ENCODE measurements around the gene SLC16A1.

SLC16A1 gene

DNA sequence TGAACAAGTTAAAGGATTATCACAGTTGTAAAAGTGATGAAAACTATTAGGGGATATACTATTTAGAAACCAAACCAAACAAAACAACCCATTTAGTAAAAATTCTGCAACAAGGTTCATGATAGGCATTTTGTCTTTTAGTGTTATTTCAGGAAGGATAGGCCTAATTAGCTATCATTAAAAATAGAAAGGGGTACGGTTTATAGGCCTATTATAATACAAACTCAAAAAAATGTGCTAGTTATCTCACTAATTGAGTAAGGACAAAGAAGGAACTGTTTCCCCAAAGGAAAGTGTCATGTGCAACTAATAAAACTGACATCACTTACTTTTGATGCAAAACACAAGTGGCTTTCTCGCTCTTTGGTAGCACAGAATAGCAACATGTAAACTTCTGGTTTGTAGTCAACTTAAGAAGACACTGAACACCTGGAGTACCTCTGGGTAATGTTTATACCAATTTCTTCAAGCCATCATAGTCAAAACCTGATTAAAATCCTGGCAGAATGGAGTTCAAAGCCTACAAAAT, 28.5 kb downstream of the SLC16A1 start:
- H2AFZ ChIP-seq (ENCODE audit: low read length), result no peak overlapping the region
- H3K14ac ChIP-seq (ENCODE audit: low read length), result no peak overlapping the region
- no peak overlapping the region for H3K23ac ChIP-seq (ENCODE audit: low read depth, low read length, poor library complexity)
- H3K4me3 ChIP-seq (ENCODE audit: low read length in 2 of 2), result no peak overlapping the region
- DNase-seq (ENCODE audit: low spot score), result no peak
- H3K9me3 ChIP-seq (replicated peaks in 1 of 2; ENCODE audit: control insufficient read depth in 2 of 2, insufficient read depth in 1 of 2, low read depth in 1 of 2, low read length in 2 of 2), result no peaks in the 10 kb centered on the region
- H3K9ac ChIP-seq (ENCODE audit: low read depth, low read length, poor library complexity), result no peak overlapping the region
- no peak overlapping the region for H2BK15ac ChIP-seq (ENCODE audit: low read length)
- H3K27me3 ChIP-seq (ENCODE audit: control insufficient read depth in 3 of 3, insufficient read depth in 3 of 3, low read depth in 1 of 3, low read length in 3 of 3), result no peaks in the 10 kb centered on the region
- no peak overlapping the region for H4K91ac ChIP-seq (ENCODE audit: low read depth, low read length, poor library complexity)
- H3K4me1 ChIP-seq (ENCODE audit: control insufficient read depth in 2 of 2, insufficient read depth in 1 of 2, low read depth in 1 of 2, low read length in 2 of 2), result no peaks in the 10 kb centered on the region
- H2BK5ac ChIP-seq (ENCODE audit: low read length), result no peak overlapping the region
- H3K27ac ChIP-seq (replicated peaks; ENCODE audit: low read length), result no peak overlapping the region
- peaks cover 12 to 87% of the 10 kb centered on the region in 2 donors for H3K36me3 ChIP-seq (replicated peaks in 1 of 2; ENCODE audit: control insufficient read depth in 2 of 2, insufficient read depth in 2 of 2, low read length in 2 of 2)
- H2BK12ac ChIP-seq (ENCODE audit: low read length), result no peak overlapping the region
- peaks cover 8% of the 10 kb centered on the region for H3K79me1 ChIP-seq (ENCODE audit: low read depth, low read length)
- no peak overlapping the region for H2BK120ac ChIP-seq (ENCODE audit: low read depth, low read length)
- H3K4ac ChIP-seq (ENCODE audit: low read length), result no peak overlapping the region
- H2AK5ac ChIP-seq (ENCODE audit: low read depth, low read length), result no peak overlapping the region
- no CpG with 5 or more reads among the region's 2 CpGs for WGBS, 2 donors (ENCODE audit: extremely low coverage in 2 of 2, insufficient read length in 2 of 2, insufficient replicate concordance in 1 of 2)
- H3K4me2 ChIP-seq (ENCODE audit: insufficient read depth, low read length, poor library complexity, severe bottlenecking), result no peak overlapping the region
- no peak overlapping the region for H3K18ac ChIP-seq (ENCODE audit: low read length)
- H4K8ac ChIP-seq (ENCODE audit: low read depth, low read length), result no peak overlapping the region

DNA sequence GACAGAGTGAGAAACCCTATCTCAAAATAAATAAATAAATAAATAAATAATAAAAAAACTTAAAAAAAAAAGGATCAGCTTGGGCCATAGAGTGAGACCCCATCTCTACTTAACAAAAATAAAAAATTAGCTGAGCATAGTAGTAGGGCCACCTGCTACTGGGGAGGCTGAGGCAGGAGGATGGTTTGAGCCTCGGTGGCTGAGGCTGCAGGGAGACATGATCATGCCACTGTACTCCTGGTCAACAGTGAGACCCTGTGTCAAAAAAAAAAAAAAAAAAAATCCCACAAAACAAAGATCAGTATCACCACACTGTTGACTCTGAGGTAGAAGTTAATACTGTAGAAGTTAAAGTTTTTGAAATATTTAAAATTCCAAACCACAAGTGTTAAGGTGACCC, 29.1 kb downstream of the SLC16A1 start:
- H2AFZ ChIP-seq (ENCODE audit: low read length), result no peak overlapping the region
- H3K79me1 ChIP-seq (ENCODE audit: low read depth, low read length), result peaks cover 8% of the 10 kb centered on the region
- no peaks in the 10 kb centered on the region for H3K27me3 ChIP-seq (ENCODE audit: control insufficient read depth in 3 of 3, insufficient read depth in 3 of 3, low read depth in 1 of 3, low read length in 3 of 3)
- no peak overlapping the region for H2AK5ac ChIP-seq (ENCODE audit: low read depth, low read length)
- no peak for DNase-seq (ENCODE audit: low spot score)
- H3K23ac ChIP-seq (ENCODE audit: low read depth, low read length, poor library complexity), result no peak overlapping the region
- H3K4me2 ChIP-seq (ENCODE audit: insufficient read depth, low read length, poor library complexity, severe bottlenecking), result no peak overlapping the region
- H3K4me3 ChIP-seq (ENCODE audit: low read length in 2 of 2), result no peak overlapping the region
- H3K9ac ChIP-seq (ENCODE audit: low read depth, low read length, poor library complexity), result no peak overlapping the region
- no peak overlapping the region for H2BK5ac ChIP-seq (ENCODE audit: low read length)
- no peaks in the 10 kb centered on the region for H3K9me3 ChIP-seq (replicated peaks in 1 of 2; ENCODE audit: control insufficient read depth in 2 of 2, insufficient read depth in 1 of 2, low read depth in 1 of 2, low read length in 2 of 2)
- H2BK15ac ChIP-seq (ENCODE audit: low read length), result no peak overlapping the region
- H2BK120ac ChIP-seq (ENCODE audit: low read depth, low read length), result no peak overlapping the region
- no peak overlapping the region for H2BK12ac ChIP-seq (ENCODE audit: low read length)
- no peaks in the 10 kb centered on the region for H3K4me1 ChIP-seq (ENCODE audit: control insufficient read depth in 2 of 2, insufficient read depth in 1 of 2, low read depth in 1 of 2, low read length in 2 of 2)
- H3K4ac ChIP-seq (ENCODE audit: low read length), result no peak overlapping the region
- no peak overlapping the region for H4K91ac ChIP-seq (ENCODE audit: low read depth, low read length, poor library complexity)
- H3K18ac ChIP-seq (ENCODE audit: low read length), result no peak overlapping the region
- no peak overlapping the region for H4K8ac ChIP-seq (ENCODE audit: low read depth, low read length)
- peaks cover 12 to 86% of the 10 kb centered on the region in 2 donors for H3K36me3 ChIP-seq (replicated peaks in 1 of 2; ENCODE audit: control insufficient read depth in 2 of 2, insufficient read depth in 2 of 2, low read length in 2 of 2)
- no CpG with 5 or more reads among the region's 1 CpG for WGBS, 2 donors (ENCODE audit: extremely low coverage in 2 of 2, insufficient read length in 2 of 2, insufficient replicate concordance in 1 of 2)
- H3K14ac ChIP-seq (ENCODE audit: low read length), result no peak overlapping the region
- no peak overlapping the region for H3K27ac ChIP-seq (replicated peaks; ENCODE audit: low read length)

DNA sequence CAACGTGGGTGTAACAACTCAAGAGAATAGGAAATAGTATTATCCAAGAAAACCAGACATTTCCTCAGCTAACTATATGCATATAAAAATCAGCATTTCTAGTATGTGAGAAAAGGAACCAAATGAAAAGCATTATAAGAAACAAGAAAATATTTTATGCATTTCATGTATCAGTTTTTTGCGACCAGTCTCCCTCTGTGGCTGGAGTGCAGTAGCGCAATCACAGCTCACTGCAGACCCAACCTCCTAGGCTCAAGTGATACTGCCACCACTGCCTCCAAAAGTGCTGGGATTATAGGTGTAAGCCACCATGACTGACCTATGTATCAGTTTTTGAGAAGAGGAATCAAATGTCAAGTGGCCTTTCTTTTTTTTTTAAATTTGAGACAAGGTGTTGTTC, 31.0 kb downstream of the SLC16A1 start:
- H4K8ac ChIP-seq (ENCODE audit: low read depth, low read length), result no peak overlapping the region
- H3K36me3 ChIP-seq (replicated peaks in 1 of 2; ENCODE audit: control insufficient read depth in 2 of 2, insufficient read depth in 2 of 2, low read length in 2 of 2), result peaks cover 12 to 98% of the 10 kb centered on the region in 2 donors
- no peak overlapping the region for H2AK5ac ChIP-seq (ENCODE audit: low read depth, low read length)
- H3K23ac ChIP-seq (ENCODE audit: low read depth, low read length, poor library complexity), result no peak overlapping the region
- no peak overlapping the region for H2BK5ac ChIP-seq (ENCODE audit: low read length)
- no peak overlapping the region for H2BK15ac ChIP-seq (ENCODE audit: low read length)
- WGBS, 2 donors (ENCODE audit: extremely low coverage in 2 of 2, insufficient read length in 2 of 2, insufficient replicate concordance in 1 of 2), result no CpG with 5 or more reads among the region's 3 CpGs
- H3K4me2 ChIP-seq (ENCODE audit: insufficient read depth, low read length, poor library complexity, severe bottlenecking), result no peak overlapping the region
- DNase-seq (ENCODE audit: low spot score), result no peak
- no peak overlapping the region for H3K27ac ChIP-seq (replicated peaks; ENCODE audit: low read length)
- no peak overlapping the region for H2AFZ ChIP-seq (ENCODE audit: low read length)
- H3K14ac ChIP-seq (ENCODE audit: low read length), result no peak overlapping the region
- no peak overlapping the region for H2BK120ac ChIP-seq (ENCODE audit: low read depth, low read length)
- H2BK12ac ChIP-seq (ENCODE audit: low read length), result no peak overlapping the region
- H3K4me1 ChIP-seq (ENCODE audit: control insufficient read depth in 2 of 2, insufficient read depth in 1 of 2, low read depth in 1 of 2, low read length in 2 of 2), result no peaks in the 10 kb centered on the region
- no peak overlapping the region for H3K9ac ChIP-seq (ENCODE audit: low read depth, low read length, poor library complexity)
- no peak overlapping the region for H4K91ac ChIP-seq (ENCODE audit: low read depth, low read length, poor library complexity)
- H3K27me3 ChIP-seq (ENCODE audit: control insufficient read depth in 3 of 3, insufficient read depth in 3 of 3, low read depth in 1 of 3, low read length in 3 of 3), result no peaks in the 10 kb centered on the region
- H3K4ac ChIP-seq (ENCODE audit: low read length), result no peak overlapping the region
- H3K18ac ChIP-seq (ENCODE audit: low read length), result no peak overlapping the region
- peaks cover 8% of the 10 kb centered on the region for H3K79me1 ChIP-seq (ENCODE audit: low read depth, low read length)
- H3K9me3 ChIP-seq (replicated peaks in 1 of 2; ENCODE audit: control insufficient read depth in 2 of 2, insufficient read depth in 1 of 2, low read depth in 1 of 2, low read length in 2 of 2), result no peaks in the 10 kb centered on the region
- H3K4me3 ChIP-seq (ENCODE audit: low read length in 2 of 2), result no peak overlapping the region

DNA sequence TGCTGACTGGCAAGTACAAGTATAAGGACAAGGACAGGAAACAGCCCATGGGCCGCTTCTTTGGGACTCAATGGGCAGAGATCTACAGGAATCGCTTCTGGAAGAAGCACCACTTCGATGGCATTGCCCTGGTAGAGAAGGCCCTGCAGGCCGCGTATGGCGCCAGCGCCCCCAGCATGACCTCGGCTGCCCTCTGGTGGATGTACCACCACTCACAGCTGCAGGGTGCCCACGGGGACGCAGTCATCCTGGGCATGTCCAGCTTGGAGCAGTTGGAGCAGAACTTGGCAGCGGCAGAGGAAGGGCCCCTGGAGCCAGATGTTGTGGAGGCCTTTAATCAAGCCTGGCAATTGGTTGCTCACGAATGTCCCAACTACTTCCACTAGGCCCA, 32.0 kb downstream of the SLC16A1 start:
- no peaks in the 10 kb centered on the region for H3K27me3 ChIP-seq (ENCODE audit: control insufficient read depth in 3 of 3, insufficient read depth in 3 of 3, low read depth in 1 of 3, low read length in 3 of 3)
- no peak overlapping the region for H2AFZ ChIP-seq (ENCODE audit: low read length)
- no peak for DNase-seq (ENCODE audit: low spot score)
- no peak overlapping the region for H3K23ac ChIP-seq (ENCODE audit: low read depth, low read length, poor library complexity)
- H3K9me3 ChIP-seq (replicated peaks in 1 of 2; ENCODE audit: control insufficient read depth in 2 of 2, insufficient read depth in 1 of 2, low read depth in 1 of 2, low read length in 2 of 2), result no peaks in the 10 kb centered on the region
- no peak overlapping the region for H3K4me2 ChIP-seq (ENCODE audit: insufficient read depth, low read length, poor library complexity, severe bottlenecking)
- no peak overlapping the region for H3K4me3 ChIP-seq (ENCODE audit: low read length in 2 of 2)
- no peak overlapping the region for H2AK5ac ChIP-seq (ENCODE audit: low read depth, low read length)
- no peak overlapping the region for H4K91ac ChIP-seq (ENCODE audit: low read depth, low read length, poor library complexity)
- H2BK5ac ChIP-seq (ENCODE audit: low read length), result no peak overlapping the region
- H3K18ac ChIP-seq (ENCODE audit: low read length), result no peak overlapping the region
- H3K27ac ChIP-seq (replicated peaks; ENCODE audit: low read length), result no peak overlapping the region
- peaks cover 8% of the 10 kb centered on the region for H3K79me1 ChIP-seq (ENCODE audit: low read depth, low read length)
- peaks cover 12 to 96% of the 10 kb centered on the region in 2 donors for H3K36me3 ChIP-seq (replicated peaks in 1 of 2; ENCODE audit: control insufficient read depth in 2 of 2, insufficient read depth in 2 of 2, low read length in 2 of 2)
- no peak overlapping the region for H3K4ac ChIP-seq (ENCODE audit: low read length)
- H2BK15ac ChIP-seq (ENCODE audit: low read length), result no peak overlapping the region
- H2BK120ac ChIP-seq (ENCODE audit: low read depth, low read length), result no peak overlapping the region
- no peak overlapping the region for H2BK12ac ChIP-seq (ENCODE audit: low read length)
- no peak overlapping the region for H3K9ac ChIP-seq (ENCODE audit: low read depth, low read length, poor library complexity)
- no CpG with 5 or more reads among the region's 12 CpGs for WGBS, 2 donors (ENCODE audit: extremely low coverage in 2 of 2, insufficient read length in 2 of 2, insufficient replicate concordance in 1 of 2)
- H3K14ac ChIP-seq (ENCODE audit: low read length), result no peak overlapping the region
- no peaks in the 10 kb centered on the region for H3K4me1 ChIP-seq (ENCODE audit: control insufficient read depth in 2 of 2, insufficient read depth in 1 of 2, low read depth in 1 of 2, low read length in 2 of 2)
- no peak overlapping the region for H4K8ac ChIP-seq (ENCODE audit: low read depth, low read length)

All from neuronal stem cell (in vitro differentiated cells).